ENCODE results near the gene METTL27. TPM values are rescaled to one million over a fixed set of nuclear protein-coding genes. Genes with fewer than 3 reads are reported as not detected.

Gene METTL27
- total RNA-seq, 4 donors from 2014 or later, result 0.34 to 4.4 TPM; not detected in 2

GRCh38 chr7:73880755-73881328 is 38.5 kb upstream of the METTL27 start:
- intact Hi-C loops (cut with DNase I), result no loop called here
- peak overlapping the region in 1 of 4 donors; percentile 15 for H3K4me3 ChIP-seq
- no peak for DNase-seq
- peak in 1 of 6 experiments; percentile 10 for TF ChIP-seq CTCF (IDR thresholded peaks at IDR 0.05)
- no peak for TF ChIP-seq POLR2A (IDR thresholded peaks at IDR 0.05)
- peaks cover 16 to 34% (median 31%) of the 10 kb centered on the region in 3 donors for H3K4me1 ChIP-seq
- H3K36me3 ChIP-seq, result no peaks in the 10 kb centered on the region
- H3K27ac ChIP-seq, result peak overlapping the region; percentile 23 to 79 (median 64)
- 36 to 40% methylated on average over 12 to 13 of the region's 13 CpGs for WGBS, 2 donors
- H3K9me3 ChIP-seq, result no peaks in the 10 kb centered on the region
- peaks cover 0 to 36% (median 0%) of the 10 kb centered on the region in 4 donors for H3K27me3 ChIP-seq

GRCh38 chr7:73879977-73880681 is 37.8 kb upstream of the METTL27 start:
- H3K4me3 ChIP-seq, result peak overlapping the region in 1 of 4 donors; percentile 15
- no peak for TF ChIP-seq CTCF (IDR thresholded peaks at IDR 0.05)
- no peak for TF ChIP-seq POLR2A (IDR thresholded peaks at IDR 0.05)
- no peak for DNase-seq
- H3K36me3 ChIP-seq, result no peaks in the 10 kb centered on the region
- 51 to 65% methylated on average over 13 of the region's 18 CpGs for WGBS, 2 donors
- H3K27ac ChIP-seq, result peak overlapping the region; percentile 23 to 79 (median 64)
- intact Hi-C loops (cut with DNase I), result no loop called here
- H3K9me3 ChIP-seq, result no peaks in the 10 kb centered on the region
- H3K27me3 ChIP-seq, result peaks cover 0 to 35% (median 0%) of the 10 kb centered on the region in 4 donors
- H3K4me1 ChIP-seq, result peaks cover 16 to 32% (median 31%) of the 10 kb centered on the region in 3 donors

GRCh38 chr7:73876973-73877372 is 34.7 kb upstream of the METTL27 start:
- no peaks in the 10 kb centered on the region for H3K9me3 ChIP-seq
- intact Hi-C loops (cut with DNase I), result no loop called here
- H3K4me1 ChIP-seq, result peaks cover 16 to 38% (median 35%) of the 10 kb centered on the region in 3 donors
- TF ChIP-seq CTCF (IDR thresholded peaks at IDR 0.05) (no peak), POLR2A (IDR thresholded peaks at IDR 0.05) (no peak)
- WGBS, 2 donors, result 67 to 76% methylated on average over 3 to 7 of the region's 12 CpGs
- DNase-seq, result no peak
- no peaks in the 10 kb centered on the region for H3K36me3 ChIP-seq
- no peak overlapping the region for H3K4me3 ChIP-seq
- no peak overlapping the region for H3K27ac ChIP-seq
- H3K27me3 ChIP-seq, result peaks cover 0 to 35% (median 0%) of the 10 kb centered on the region in 4 donors

GRCh38 chr7:73876361-73876760 is 34.0 kb upstream of the METTL27 start:
- Histone ChIP-seq H3K27me3 (peaks cover 0 to 29% (median 0%) of the 10 kb centered on the region in 4 donors), H3K4me3 (no peak overlapping the region), H3K4me1 (peaks cover 12 to 38% (median 35%) of the 10 kb centered on the region in 3 donors), H3K27ac (no peak overlapping the region), H3K9me3 (no peaks in the 10 kb centered on the region), H3K36me3 (no peaks in the 10 kb centered on the region)
- no peak for DNase-seq
- intact Hi-C loops (cut with DNase I), result no loop called here
- 100% methylated on average over 1 to 3 of the region's 8 CpGs for WGBS, 2 donors
- no peak for TF ChIP-seq POLR2A (IDR thresholded peaks at IDR 0.05)
- no peak for TF ChIP-seq CTCF (IDR thresholded peaks at IDR 0.05)

Data from esophagus squamous epithelium (tissue), 5 donors.